Caco-2 (cell line): ENCODE data around the gene MALAT1. TPM values are rescaled to one million over a fixed set of nuclear protein-coding genes. Genes with fewer than 3 reads are reported as not detected.

Experiments used
- BruUV-seq: library from RNA; stranded (reverse); fragments of 400-500 nt; replicated peaks from 2 replicates; lab custom pipeline; 2021; lab: Mats Ljungman, UMichigan
- CTCF ChIA-PET: fragments of 300-600 bp; sonication (Branson Sonifier 250); formaldehyde crosslinking; loops from one replicate; lab custom pipeline; 2022; ENCODE audit warnings: antibody characterized with exemption; lab: Charles Lee
- POLR2A ChIA-PET: fragments of 300-600 bp; sonication (Branson Sonifier 250); formaldehyde crosslinking; loops from one replicate; lab custom pipeline; 2022; ENCODE audit warnings: antibody characterized with exemption; lab: Charles Lee
- DNase-seq, 2 experiments: peaks; one replicate each; pipeline versions ENCODE4 v3.0.0 to v3.0.0-alpha.2; 2020 to 2022
- H3K27me3 ChIP-seq: replicated peaks from 2 replicates; pipeline ENCODE4 v1.6.0; 2011; ENCODE audit warnings: low read length; ENCODE audit not compliant: control insufficient read depth, insufficient read depth
- H3K36me3 ChIP-seq: 2 replicates; pipeline ENCODE4 v1.5.1; 2011; ENCODE audit warnings: low read length; ENCODE audit not compliant: control insufficient read depth, insufficient read depth
- H3K4me1 ChIP-seq: fragments of 250-450 bp; sonication (Bioruptor Pico); 2 replicates; pipeline ENCODE4 v1.5.1; 2020; ENCODE audit warnings: mild to moderate bottlenecking
- H3K4me3 ChIP-seq: 2 replicates; pipeline ENCODE4 v1.5.1; 2011; ENCODE audit warnings: low read depth, mild to moderate bottlenecking, control low read depth, low read length
- H3K9me3 ChIP-seq: fragments of 250-450 bp; sonication (Bioruptor Pico); 2 replicates; pipeline ENCODE4 v1.5.1; 2020; ENCODE audit warnings: mild to moderate bottlenecking, moderate library complexity
- H3K27ac Mint-ChIP-seq: one replicate; pipeline ENCODE4 v1.8.0; 2022; ENCODE audit warnings: mixed read lengths; ENCODE audit not compliant: unreplicated experiment
- H3K27me3 Mint-ChIP-seq: one replicate; pipeline ENCODE4 v1.8.0; 2022; ENCODE audit warnings: mixed read lengths; ENCODE audit not compliant: insufficient read depth, unreplicated experiment
- H3K36me3 Mint-ChIP-seq: one replicate; pipeline ENCODE4 v1.8.0; 2022; ENCODE audit warnings: mild to moderate bottlenecking, mixed read lengths; ENCODE audit not compliant: insufficient read depth, unreplicated experiment
- H3K4me1 Mint-ChIP-seq: one replicate; pipeline ENCODE4 v1.8.0; 2022; ENCODE audit warnings: low read depth, mixed read lengths; ENCODE audit not compliant: unreplicated experiment
- H3K4me3 Mint-ChIP-seq: one replicate; pipeline ENCODE4 v1.8.0; 2022; ENCODE audit warnings: mild to moderate bottlenecking, moderate library complexity, mixed read lengths; ENCODE audit not compliant: unreplicated experiment
- H3K9me3 Mint-ChIP-seq: one replicate; pipeline ENCODE4 v1.8.0; 2022; ENCODE audit warnings: mixed read lengths; ENCODE audit not compliant: unreplicated experiment
- intact Hi-C: fragments of 100-400 bp; cut with micrococcal nuclease; formaldehyde crosslinking; loops from one replicate; pipeline ENCODE4 v1.10.0; 2022; ENCODE audit not compliant: unreplicated experiment
- total RNA-seq: library from RNA; stranded (reverse); gene quantifications from 2 replicates; pipeline ENCODE4 v1.2.3, GENCODE V29; 2022
- TF ChIP-seq, protein P1 (sequence below), 2 experiments: fragments of 200-600 bp in 1 of 2; IDR thresholded peaks; 1 replicate in 1 of 2; 2 replicates in 1 of 2; pipeline versions ENCODE4 v1.5.1 to v1.8.0; 2011 to 2022; ENCODE audit warnings: antibody characterized with exemption in 1 of 2, control low read depth in 1 of 2, inconsistent platforms in 1 of 2, low read depth in 1 of 2, low read length in 1 of 2, mild to moderate bottlenecking in 1 of 2, moderate library complexity in 1 of 2; ENCODE audit not compliant: insufficient read depth in 1 of 2, severe bottlenecking in 1 of 2, unreplicated experiment in 1 of 2

MALAT1 gene
- total RNA-seq, 1 experiment from 2014 or later = 4,914 TPM

DNA sequence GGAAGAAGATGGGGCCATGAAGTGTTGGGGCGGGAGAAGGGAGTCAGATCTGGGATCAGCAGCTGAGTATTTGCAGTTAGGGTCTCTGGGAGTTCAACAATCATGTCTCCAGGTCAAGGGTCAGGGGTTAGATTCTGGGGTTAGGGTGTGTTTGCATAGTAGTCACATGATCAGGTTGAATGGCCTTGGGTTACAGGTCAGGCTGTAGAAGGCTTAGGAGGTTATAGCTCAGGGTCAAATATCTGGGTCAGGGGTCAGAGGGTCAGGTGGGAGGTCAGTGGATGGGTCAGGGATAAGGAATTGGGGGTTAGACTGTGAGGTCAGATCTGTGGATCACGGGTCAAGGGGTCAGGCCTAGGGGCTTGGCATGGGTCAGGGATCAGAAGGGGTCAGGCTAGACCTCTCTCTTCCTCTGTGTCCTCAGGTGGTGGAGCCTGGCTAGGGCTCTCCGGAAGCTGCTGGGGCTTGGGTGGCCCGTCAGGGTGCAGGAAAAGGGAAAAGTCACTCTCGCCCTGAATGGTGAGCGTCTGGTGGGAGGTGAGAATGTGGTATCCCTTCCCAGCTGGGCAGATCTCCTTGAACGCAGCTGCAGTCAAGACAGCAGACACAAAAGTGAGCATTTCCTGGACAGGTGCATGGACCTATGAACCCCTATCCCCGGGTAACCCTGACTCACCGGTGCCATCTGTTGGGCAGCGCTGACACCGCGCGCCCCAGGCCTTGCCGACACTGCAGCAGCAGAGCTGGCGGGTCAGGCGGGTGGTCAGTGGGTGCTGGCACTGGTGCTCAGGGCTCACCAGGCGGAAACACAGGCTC, 52.9 kb downstream of the MALAT1 start:
- ChIA-PET CTCF (interaction anchor here (0.5 to 2.0 kb wide), 11 partner anchors 11 to 164 kb away, joined by 3 to 18 read pairs (median 5); partner anchors contain the start of genes FAM89B, PCNX3, SCYL1 and ZNRD2), POLR2A (interaction anchor here (1.1 to 1.2 kb wide), 2 partner anchors 27 to 55 kb away, joined by 4 to 5 read pairs; partner anchors contain the start of gene SCYL1)
- DNase-seq = peak; percentile 88 to 94
- Histone ChIP-seq H3K27me3 (no peaks in the 10 kb centered on the region), H3K4me3 (no peak overlapping the region), H3K9me3 (no peaks in the 10 kb centered on the region), H3K36me3 (no peaks in the 10 kb centered on the region; the same call in 1 of the 2 replicates), H3K4me1 (peaks cover 44% of the 10 kb centered on the region)
- Mint-ChIP-seq H3K4me1 (peaks cover 44% of the 10 kb centered on the region), H3K36me3 (peaks cover 25% of the 10 kb centered on the region), H3K9me3 (no peaks in the 10 kb centered on the region), H3K4me3 (peak overlapping the region; percentile 36), H3K27ac (peak overlapping the region; percentile 62), H3K27me3 (no peaks in the 10 kb centered on the region)
- no TSS peak for BruUV-seq
- intact Hi-C loops = loop anchor here (1.0 kb wide), 1 partner anchor 10 kb away; no protein-coding TSS in a partner anchor
- TF ChIP-seq, protein P1, sequence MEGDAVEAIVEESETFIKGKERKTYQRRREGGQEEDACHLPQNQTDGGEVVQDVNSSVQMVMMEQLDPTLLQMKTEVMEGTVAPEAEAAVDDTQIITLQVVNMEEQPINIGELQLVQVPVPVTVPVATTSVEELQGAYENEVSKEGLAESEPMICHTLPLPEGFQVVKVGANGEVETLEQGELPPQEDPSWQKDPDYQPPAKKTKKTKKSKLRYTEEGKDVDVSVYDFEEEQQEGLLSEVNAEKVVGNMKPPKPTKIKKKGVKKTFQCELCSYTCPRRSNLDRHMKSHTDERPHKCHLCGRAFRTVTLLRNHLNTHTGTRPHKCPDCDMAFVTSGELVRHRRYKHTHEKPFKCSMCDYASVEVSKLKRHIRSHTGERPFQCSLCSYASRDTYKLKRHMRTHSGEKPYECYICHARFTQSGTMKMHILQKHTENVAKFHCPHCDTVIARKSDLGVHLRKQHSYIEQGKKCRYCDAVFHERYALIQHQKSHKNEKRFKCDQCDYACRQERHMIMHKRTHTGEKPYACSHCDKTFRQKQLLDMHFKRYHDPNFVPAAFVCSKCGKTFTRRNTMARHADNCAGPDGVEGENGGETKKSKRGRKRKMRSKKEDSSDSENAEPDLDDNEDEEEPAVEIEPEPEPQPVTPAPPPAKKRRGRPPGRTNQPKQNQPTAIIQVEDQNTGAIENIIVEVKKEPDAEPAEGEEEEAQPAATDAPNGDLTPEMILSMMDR (IDR thresholded peaks at IDR 0.05; ENCODE audit: insufficient read depth in 1 of 2, low read depth in 1 of 2, low read length in 1 of 2, severe bottlenecking in 1 of 2, unreplicated experiment in 1 of 2) = peak; percentile 78 to 90

GRCh38 chr11:65552388-65552951, 53.6 kb downstream of the MALAT1 start:
- Mint-ChIP-seq H3K4me1 (peaks cover 44% of the 10 kb centered on the region), H3K9me3 (no peaks in the 10 kb centered on the region), H3K27me3 (no peaks in the 10 kb centered on the region), H3K27ac (no peak overlapping the region), H3K4me3 (no peak overlapping the region), H3K36me3 (peaks cover 31% of the 10 kb centered on the region)
- ChIA-PET CTCF (interaction anchor here (0.5 to 2.0 kb wide), 10 partner anchors 12 to 165 kb away, joined by 3 to 18 read pairs (median 4); partner anchors contain the start of genes FAM89B, PCNX3, SCYL1 and ZNRD2), POLR2A (interaction anchor here (1.1 to 1.2 kb wide), 2 partner anchors 27 to 54 kb away, joined by 4 to 5 read pairs; partner anchors contain the start of gene SCYL1)
- intact Hi-C loops = loop anchor here (1.0 kb wide), 1 partner anchor 11 kb away; no protein-coding TSS in a partner anchor
- peaks cover 51% of the 10 kb centered on the region for H3K4me1 ChIP-seq
- no peaks in the 10 kb centered on the region for H3K27me3 ChIP-seq
- BruUV-seq = no TSS peak
- TF ChIP-seq, protein P1 (IDR thresholded peaks at IDR 0.05; ENCODE audit: insufficient read depth in 1 of 2, low read depth in 1 of 2, low read length in 1 of 2, severe bottlenecking in 1 of 2, unreplicated experiment in 1 of 2) = no peak
- no peak for DNase-seq
- H3K36me3 ChIP-seq = no peaks in the 10 kb centered on the region; the same call in 1 of the 2 replicates
- no peak overlapping the region for H3K4me3 ChIP-seq
- no peaks in the 10 kb centered on the region for H3K9me3 ChIP-seq
